ENCODE results near the gene ZNF586.
"Not testable (repeated sequence)": the region's sequence is repeated elsewhere in the genome, so short reads cannot be mapped to it uniquely, and the experiment has no call there.

Gene ZNF586

GRCh38 chr19:57816652-57817051 is 47.2 kb downstream of the ZNF586 start:
- Histone ChIP-seq H3K36me3 (ENCODE audit: control insufficient read depth, insufficient read depth, low read length) (peaks cover 10% of the 10 kb centered on the region), H3K9me3 (ENCODE audit: control insufficient read depth, insufficient read depth, low read length) (no peaks in the 10 kb centered on the region), H3K4me1 (ENCODE audit: control insufficient read depth, insufficient read depth, low read length) (peaks cover 2% of the 10 kb centered on the region), H3K27me3 (ENCODE audit: control insufficient read depth, insufficient read depth, low read length) (no peaks in the 10 kb centered on the region), H3K9ac (ENCODE audit: low read depth, low read length) (no peak overlapping the region), H3K4me3 (ENCODE audit: low read depth, low read length) (no peak overlapping the region)

GRCh38 chr19:57817976-57818375 is 48.5 kb downstream of the ZNF586 start:
- no peak overlapping the region for H3K4me3 ChIP-seq (ENCODE audit: low read depth, low read length)
- H3K9me3 ChIP-seq (ENCODE audit: control insufficient read depth, insufficient read depth, low read length), result no peaks in the 10 kb centered on the region
- H3K27me3 ChIP-seq (ENCODE audit: control insufficient read depth, insufficient read depth, low read length), result no peaks in the 10 kb centered on the region
- no peak overlapping the region for H3K9ac ChIP-seq (ENCODE audit: low read depth, low read length)
- H3K36me3 ChIP-seq (ENCODE audit: control insufficient read depth, insufficient read depth, low read length), result peaks cover 5% of the 10 kb centered on the region
- H3K4me1 ChIP-seq (ENCODE audit: control insufficient read depth, insufficient read depth, low read length), result peaks cover 2% of the 10 kb centered on the region

GRCh38 chr19:57818378-57818777 is 48.9 kb downstream of the ZNF586 start:
- peak overlapping the region; percentile 13 for H3K4me3 ChIP-seq (ENCODE audit: low read depth, low read length)
- H3K36me3 ChIP-seq (ENCODE audit: control insufficient read depth, insufficient read depth, low read length), result peaks cover 5% of the 10 kb centered on the region
- H3K9ac ChIP-seq (ENCODE audit: low read depth, low read length), result no peak overlapping the region
- H3K9me3 ChIP-seq (ENCODE audit: control insufficient read depth, insufficient read depth, low read length), result no peaks in the 10 kb centered on the region
- no peaks in the 10 kb centered on the region for H3K27me3 ChIP-seq (ENCODE audit: control insufficient read depth, insufficient read depth, low read length)
- peaks cover 4% of the 10 kb centered on the region for H3K4me1 ChIP-seq (ENCODE audit: control insufficient read depth, insufficient read depth, low read length)

- peaks cover 5% of the 10 kb centered on the region for H3K36me3 ChIP-seq (ENCODE audit: control insufficient read depth, insufficient read depth, low read length)
- no peaks in the 10 kb centered on the region for H3K9me3 ChIP-seq (ENCODE audit: control insufficient read depth, insufficient read depth, low read length)
- peak overlapping the region; percentile 99 for H3K4me3 ChIP-seq (ENCODE audit: low read depth, low read length)
- H3K27me3 ChIP-seq (ENCODE audit: control insufficient read depth, insufficient read depth, low read length), result no peaks in the 10 kb centered on the region
- H3K9ac ChIP-seq (ENCODE audit: low read depth, low read length), result peak overlapping the region; percentile 98
- H3K4me1 ChIP-seq (ENCODE audit: control insufficient read depth, insufficient read depth, low read length), result peaks cover 4% of the 10 kb centered on the region
Measured at GRCh38 chr19:57819475-57820148, 50.1 kb downstream of the ZNF586 start.

GRCh38 chr19:57820599-57820998 is 51.1 kb downstream of the ZNF586 start:
- H3K36me3 ChIP-seq (ENCODE audit: control insufficient read depth, insufficient read depth, low read length), result peaks cover 5% of the 10 kb centered on the region
- no peaks in the 10 kb centered on the region for H3K9me3 ChIP-seq (ENCODE audit: control insufficient read depth, insufficient read depth, low read length)
- H3K4me3 ChIP-seq (ENCODE audit: low read depth, low read length), result peak overlapping the region; percentile 99
- peak overlapping the region; percentile 98 for H3K9ac ChIP-seq (ENCODE audit: low read depth, low read length)
- H3K27me3 ChIP-seq (ENCODE audit: control insufficient read depth, insufficient read depth, low read length), result no peaks in the 10 kb centered on the region
- H3K4me1 ChIP-seq (ENCODE audit: control insufficient read depth, insufficient read depth, low read length), result peaks cover 3% of the 10 kb centered on the region

GRCh38 chr19:57821095-57821494 is 51.6 kb downstream of the ZNF586 start:
- H3K36me3 ChIP-seq (ENCODE audit: control insufficient read depth, insufficient read depth, low read length); H3K27me3 ChIP-seq (ENCODE audit: control insufficient read depth, insufficient read depth, low read length); H3K4me1 ChIP-seq (ENCODE audit: control insufficient read depth, insufficient read depth, low read length); H3K9ac ChIP-seq (ENCODE audit: low read depth, low read length); H3K4me3 ChIP-seq (ENCODE audit: low read depth, low read length); H3K9me3 ChIP-seq (ENCODE audit: control insufficient read depth, insufficient read depth, low read length): not testable (repeated sequence)

GRCh38 chr19:57821501-57821900 is 52.0 kb downstream of the ZNF586 start:
- not testable (repeated sequence) for H3K9me3 ChIP-seq (ENCODE audit: control insufficient read depth, insufficient read depth, low read length); H3K36me3 ChIP-seq (ENCODE audit: control insufficient read depth, insufficient read depth, low read length); H3K9ac ChIP-seq (ENCODE audit: low read depth, low read length); H3K4me1 ChIP-seq (ENCODE audit: control insufficient read depth, insufficient read depth, low read length); H3K27me3 ChIP-seq (ENCODE audit: control insufficient read depth, insufficient read depth, low read length); H3K4me3 ChIP-seq (ENCODE audit: low read depth, low read length)

- not testable (repeated sequence) for H3K36me3 ChIP-seq (ENCODE audit: control insufficient read depth, insufficient read depth, low read length); H3K4me1 ChIP-seq (ENCODE audit: control insufficient read depth, insufficient read depth, low read length)
Measured at GRCh38 chr19:57823155-57823554, 53.7 kb downstream of the ZNF586 start.

GRCh38 chr19:57823608-57824007 is 54.1 kb downstream of the ZNF586 start:
- not testable (repeated sequence) for H3K9me3 ChIP-seq (ENCODE audit: control insufficient read depth, insufficient read depth, low read length); H3K36me3 ChIP-seq (ENCODE audit: control insufficient read depth, insufficient read depth, low read length); H3K9ac ChIP-seq (ENCODE audit: low read depth, low read length); H3K4me3 ChIP-seq (ENCODE audit: low read depth, low read length); H3K27me3 ChIP-seq (ENCODE audit: control insufficient read depth, insufficient read depth, low read length); H3K4me1 ChIP-seq (ENCODE audit: control insufficient read depth, insufficient read depth, low read length)

More at GRCh38 chr19:57823155-57823554, 53.7 kb downstream of the ZNF586 start:
- H3K27me3 ChIP-seq (ENCODE audit: control insufficient read depth, insufficient read depth, low read length); H3K4me3 ChIP-seq (ENCODE audit: low read depth, low read length); H3K9me3 ChIP-seq (ENCODE audit: control insufficient read depth, insufficient read depth, low read length); H3K9ac ChIP-seq (ENCODE audit: low read depth, low read length): not testable (repeated sequence)

- no peaks in the 10 kb centered on the region for H3K9me3 ChIP-seq (ENCODE audit: control insufficient read depth, insufficient read depth, low read length)
- no peaks in the 10 kb centered on the region for H3K36me3 ChIP-seq (ENCODE audit: control insufficient read depth, insufficient read depth, low read length)
- peaks cover 3% of the 10 kb centered on the region for H3K4me1 ChIP-seq (ENCODE audit: control insufficient read depth, insufficient read depth, low read length)
- no peaks in the 10 kb centered on the region for H3K27me3 ChIP-seq (ENCODE audit: control insufficient read depth, insufficient read depth, low read length)
- H3K9ac ChIP-seq (ENCODE audit: low read depth, low read length), result no peak overlapping the region
- no peak overlapping the region for H3K4me3 ChIP-seq (ENCODE audit: low read depth, low read length)
Measured at GRCh38 chr19:57825511-57825910, 56.0 kb downstream of the ZNF586 start.

- Histone ChIP-seq H3K36me3 (ENCODE audit: control insufficient read depth, insufficient read depth, low read length) (no peaks in the 10 kb centered on the region), H3K9ac (ENCODE audit: low read depth, low read length) (no peak overlapping the region), H3K9me3 (ENCODE audit: control insufficient read depth, insufficient read depth, low read length) (no peaks in the 10 kb centered on the region), H3K4me3 (ENCODE audit: low read depth, low read length) (no peak overlapping the region), H3K27me3 (ENCODE audit: control insufficient read depth, insufficient read depth, low read length) (no peaks in the 10 kb centered on the region), H3K4me1 (ENCODE audit: control insufficient read depth, insufficient read depth, low read length) (peaks cover 2% of the 10 kb centered on the region)
Measured at GRCh38 chr19:57829316-57829715, 59.8 kb downstream of the ZNF586 start.

GRCh38 chr19:57830071-57830602 is 60.7 kb downstream of the ZNF586 start, which contains the start of gene ZNF587B:
Gene ZNF587B (plus strand): TSS chr19:57830299. CDS start chr19:57830529, 230 bp downstream.
- peak within 1 kb of the TSS; percentile 97 for H3K4me3 ChIP-seq (ENCODE audit: low read depth, low read length)
- H3K9ac ChIP-seq (ENCODE audit: low read depth, low read length), result peak within 1 kb of the TSS; percentile 80
- no peaks in the 10 kb centered on the region for H3K27me3 ChIP-seq (ENCODE audit: control insufficient read depth, insufficient read depth, low read length)

More at GRCh38 chr19:57830071-57830602, 60.7 kb downstream of the ZNF586 start, which contains the start of gene ZNF587B:
- Histone ChIP-seq H3K36me3 (ENCODE audit: control insufficient read depth, insufficient read depth, low read length) (no peaks in the 10 kb centered on the region), H3K9me3 (ENCODE audit: control insufficient read depth, insufficient read depth, low read length) (no peaks in the 10 kb centered on the region), H3K4me1 (ENCODE audit: control insufficient read depth, insufficient read depth, low read length) (peaks cover 2% of the 10 kb centered on the region)
